A549 treated with dexamethasone at 1 μM for 4 hours (cell line): ENCODE results near the gene POLR1C. TPM values are rescaled to one million over a fixed set of nuclear protein-coding genes. Genes with fewer than 3 reads are reported as not detected.

Source experiments
- total RNA-seq: library from RNA; stranded (reverse); fragments of 200-300 nt; extraction: Qiagen RNA extraction; gene quantifications from 5 replicates; pipeline ENCODE4 v1.2.3, GENCODE V29; 2022

The POLR1C gene
- 40.0 to 46.9 TPM (median 41.8 TPM) in 5 replicates for total RNA-seq

GRCh38 chr6:43516697-43517504, at the start of gene POLR1C, which contains the start of gene YIPF3:
POLR1C (plus strand) TSS chr6:43517089; CDS start chr6:43517110, 21 bp downstream.
YIPF3 (minus strand) TSS chr6:43516926; CDS start chr6:43516807, 119 bp downstream.

DNA sequence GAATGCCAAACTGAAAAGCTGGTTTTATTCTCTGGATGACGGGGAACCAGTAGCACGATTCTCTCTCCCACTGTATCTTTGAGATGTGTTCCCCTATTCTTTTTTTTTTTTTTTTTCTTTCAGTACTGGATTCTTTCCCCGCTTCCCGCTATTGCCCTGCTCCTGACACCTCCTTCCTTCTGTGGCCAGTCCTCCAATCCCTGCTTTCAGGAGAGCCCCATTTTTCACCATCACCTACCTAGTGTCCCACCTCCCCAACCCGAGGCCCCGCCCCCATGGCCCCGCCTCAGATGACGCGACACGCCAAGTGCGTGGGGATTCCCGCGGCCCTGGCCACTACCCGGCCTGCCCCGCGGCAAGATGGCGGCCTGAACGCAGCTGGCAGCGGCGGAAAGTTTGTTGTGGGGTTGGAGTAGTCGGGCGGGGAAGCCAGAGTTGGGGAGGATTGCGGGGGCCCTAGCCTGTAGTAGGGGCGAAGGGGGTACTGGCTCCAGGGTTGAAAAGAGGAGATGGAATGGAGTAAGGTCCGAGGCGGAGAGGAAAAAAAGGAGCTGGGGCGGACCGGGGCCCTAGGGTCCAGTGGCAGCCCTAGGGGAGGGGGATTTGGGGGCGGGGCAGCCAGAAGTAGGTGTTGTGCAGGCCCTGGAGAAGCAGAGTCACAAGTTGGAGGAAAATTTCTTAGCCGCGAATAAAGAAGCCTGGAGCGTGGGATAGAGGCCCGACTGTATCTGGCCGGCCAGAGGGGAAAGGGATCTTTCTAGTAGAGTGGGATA, 39.5 kb upstream of the POLR1C start, which contains the start of gene TJAP1:
Gene TJAP1, plus strand, starts transcription at position 336 of the 773 bp plus-strand sequence. CDS start 21,432 bp downstream, outside the sequence.

GRCh38 chr6:43509984-43510826, 6.7 kb upstream of the POLR1C start, which contains the start of gene LRRC73:
LRRC73 (minus strand) TSS chr6:43510346; CDS start chr6:43509785, 561 bp downstream.

Other genes starting within 250 kb of the POLR1C start
- not detected in 5 replicates for gene SLC22A7, start 218.8 kb upstream of the POLR1C start, total RNA-seq
- gene CRIP3, start 208.3 kb upstream of the POLR1C start, total RNA-seq, result 0.11 to 0.71 TPM (median 0.28 TPM) in 5 replicates
- gene ZNF318, start 147.4 kb upstream of the POLR1C start, total RNA-seq, result 4.1 to 6.3 TPM (median 5.9 TPM) in 5 replicates
- 4.4 to 10.1 TPM (median 9.4 TPM) in 5 replicates for gene ABCC10, start 89.5 kb upstream of the POLR1C start, total RNA-seq
- gene DLK2, start 61.5 kb upstream of the POLR1C start, total RNA-seq, result 4.5 to 7.3 TPM (median 7.0 TPM) in 5 replicates
- gene TJAP1, start 39.5 kb upstream of the POLR1C start, total RNA-seq, result 14.9 to 21.6 TPM (median 17.8 TPM) in 5 replicates
- gene LRRC73, start 6.7 kb upstream of the POLR1C start, total RNA-seq, result 0.56 to 0.96 TPM (median 0.95 TPM) in 5 replicates
- gene YIPF3, start 163 bp upstream of the POLR1C start, total RNA-seq, result 59.5 to 67.1 TPM (median 65.5 TPM) in 5 replicates
- gene XPO5, start 58.9 kb downstream of the POLR1C start, total RNA-seq, result 24.3 to 29.7 TPM (median 27.4 TPM) in 5 replicates
- 7.5 to 10.7 TPM (median 9.4 TPM) in 5 replicates for gene POLH, start 59.1 kb downstream of the POLR1C start, total RNA-seq
- 12.5 to 18.1 TPM (median 15.9 TPM) in 5 replicates for gene GTPBP2, start 112.2 kb downstream of the POLR1C start, total RNA-seq
- 32.3 to 36.0 TPM (median 34.2 TPM) in 5 replicates for gene MAD2L1BP, start 118.8 kb downstream of the POLR1C start, total RNA-seq
- 0.14 to 0.39 TPM (median 0.27 TPM) in 5 replicates for gene RSPH9, start 127.9 kb downstream of the POLR1C start, total RNA-seq
- gene MRPS18A, start 170.7 kb downstream of the POLR1C start, total RNA-seq, result 47.9 to 55.2 TPM (median 51.5 TPM) in 5 replicates